Stimulated activated CD4-positive, alpha-beta T cell treated with anti-CD3 and anti-CD28 coated beads, Interleukin-4, amount 100 ng/mL, for 4 hours (primary cell): Measurements from ENCODE around the gene COL6A5.
"Not testable (repeated sequence)": the region's sequence is repeated elsewhere in the genome, so short reads cannot be mapped to it uniquely, and the experiment has no call there.

ENCODE experiments used
- DNase-seq, 2 experiments: peaks; one replicate each; pipeline ENCODE4 v3.0.0-alpha.2; 2020

COL6A5 gene

GRCh38 chr3:130345487-130346079, at the start of gene COL6A5:
COL6A5 (plus strand) TSS chr3:130345672; CDS start chr3:130373639, 27,967 bp downstream.
- no peak for DNase-seq

GRCh38 chr3:130299531-130299930, 45.9 kb upstream of the COL6A5 start:
- DNase-seq = no peak

GRCh38 chr3:130300888-130301287, 44.6 kb upstream of the COL6A5 start:
- DNase-seq = no peak

- DNase-seq = no peak
Observed at GRCh38 chr3:130310109-130310508, 35.4 kb upstream of the COL6A5 start.

- no peak for DNase-seq
Observed at GRCh38 chr3:130312374-130312773, 33.1 kb upstream of the COL6A5 start.

- no peak for DNase-seq
Observed at GRCh38 chr3:130316169-130316568, 29.3 kb upstream of the COL6A5 start.

GRCh38 chr3:130323503-130323902, 22.0 kb upstream of the COL6A5 start:
- DNase-seq = no peak

- DNase-seq = no peak
Observed at GRCh38 chr3:130340766-130341165, 4.7 kb upstream of the COL6A5 start.

- no peak for DNase-seq
Observed at GRCh38 chr3:130341388-130341787, 4.1 kb upstream of the COL6A5 start.

GRCh38 chr3:130341882-130342281, 3.6 kb upstream of the COL6A5 start:
- no peak for DNase-seq

- no peak for DNase-seq
Observed at GRCh38 chr3:130342821-130343661, 2.4 kb upstream of the COL6A5 start.

- not testable (repeated sequence) for DNase-seq
Observed at GRCh38 chr3:130348258-130348657, 2.8 kb downstream of the COL6A5 start.

GRCh38 chr3:130354430-130354829, 9.0 kb downstream of the COL6A5 start:
- DNase-seq = no peak

GRCh38 chr3:130374033-130374432, 28.6 kb downstream of the COL6A5 start:
- no peak for DNase-seq

GRCh38 chr3:130374908-130375307, 29.4 kb downstream of the COL6A5 start:
- no peak for DNase-seq

GRCh38 chr3:130377960-130378676, 32.6 kb downstream of the COL6A5 start:
- DNase-seq = no peak

- no peak for DNase-seq
Observed at GRCh38 chr3:130378677-130379191, 33.3 kb downstream of the COL6A5 start.

- DNase-seq = no peak
Observed at GRCh38 chr3:130379274-130379673, 33.8 kb downstream of the COL6A5 start.

GRCh38 chr3:130380398-130380797, 34.9 kb downstream of the COL6A5 start:
- no peak for DNase-seq

- DNase-seq = no peak
Observed at GRCh38 chr3:130383424-130383823, 38.0 kb downstream of the COL6A5 start.

GRCh38 chr3:130384476-130385025, 39.1 kb downstream of the COL6A5 start:
- DNase-seq = no peak

GRCh38 chr3:130386604-130387263, 41.3 kb downstream of the COL6A5 start:
- DNase-seq = no peak
